ENCODE measurements around the gene AHI1.

DNA sequence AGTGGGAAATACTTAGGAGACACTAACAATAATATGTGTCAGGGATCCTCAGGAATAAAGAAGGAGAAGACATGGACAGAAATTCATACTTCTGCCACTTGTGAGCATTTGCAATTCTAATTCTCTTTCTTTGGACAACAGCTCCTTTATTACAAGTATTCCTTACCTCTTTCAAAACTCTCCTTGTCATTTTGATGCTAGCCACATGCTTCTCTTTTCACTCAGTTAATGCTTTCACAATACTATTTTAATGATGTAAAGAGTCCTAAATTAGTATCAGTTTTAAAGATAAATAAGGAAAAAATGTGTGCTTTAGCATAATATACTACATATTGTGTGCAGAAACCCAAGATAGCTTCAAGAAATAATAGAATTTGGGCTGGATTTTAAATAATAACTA, 62.5 kb downstream of the AHI1 start:
- TF ChIP-seq, protein P1, sequence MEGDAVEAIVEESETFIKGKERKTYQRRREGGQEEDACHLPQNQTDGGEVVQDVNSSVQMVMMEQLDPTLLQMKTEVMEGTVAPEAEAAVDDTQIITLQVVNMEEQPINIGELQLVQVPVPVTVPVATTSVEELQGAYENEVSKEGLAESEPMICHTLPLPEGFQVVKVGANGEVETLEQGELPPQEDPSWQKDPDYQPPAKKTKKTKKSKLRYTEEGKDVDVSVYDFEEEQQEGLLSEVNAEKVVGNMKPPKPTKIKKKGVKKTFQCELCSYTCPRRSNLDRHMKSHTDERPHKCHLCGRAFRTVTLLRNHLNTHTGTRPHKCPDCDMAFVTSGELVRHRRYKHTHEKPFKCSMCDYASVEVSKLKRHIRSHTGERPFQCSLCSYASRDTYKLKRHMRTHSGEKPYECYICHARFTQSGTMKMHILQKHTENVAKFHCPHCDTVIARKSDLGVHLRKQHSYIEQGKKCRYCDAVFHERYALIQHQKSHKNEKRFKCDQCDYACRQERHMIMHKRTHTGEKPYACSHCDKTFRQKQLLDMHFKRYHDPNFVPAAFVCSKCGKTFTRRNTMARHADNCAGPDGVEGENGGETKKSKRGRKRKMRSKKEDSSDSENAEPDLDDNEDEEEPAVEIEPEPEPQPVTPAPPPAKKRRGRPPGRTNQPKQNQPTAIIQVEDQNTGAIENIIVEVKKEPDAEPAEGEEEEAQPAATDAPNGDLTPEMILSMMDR (IDR thresholded peaks at IDR 0.05; ENCODE audit: low read depth, low read length), result no peak
- TF ChIP-seq POLR2A (IDR thresholded peaks at IDR 0.05; ENCODE audit: extremely low read depth, insufficient read length), result no peak
- TF ChIP-seq, protein P2, sequence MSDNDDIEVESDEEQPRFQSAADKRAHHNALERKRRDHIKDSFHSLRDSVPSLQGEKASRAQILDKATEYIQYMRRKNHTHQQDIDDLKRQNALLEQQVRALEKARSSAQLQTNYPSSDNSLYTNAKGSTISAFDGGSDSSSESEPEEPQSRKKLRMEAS (IDR thresholded peaks at IDR 0.05; ENCODE audit: low read depth, low read length), result no peak
